Testis (tissue), 3 donors: ENCODE data around the gene TRAK1. TPM values are rescaled to one million over a fixed set of nuclear protein-coding genes. Genes with fewer than 3 reads are reported as not detected.

Source experiments
- DNase-seq: peaks from one replicate; pipeline ENCODE4 v3.0.0-alpha.2; 2019
- H3K27ac ChIP-seq, 2 donors: fragments of 200-600 bp; sonication (generic); one replicate each; pipeline ENCODE4 v1.5.1; 2019
- H3K27me3 ChIP-seq: fragments of 200-600 bp; sonication (generic); one replicate; pipeline ENCODE4 v1.5.1; 2019
- H3K36me3 ChIP-seq: fragments of 200-600 bp; sonication (generic); one replicate; pipeline ENCODE4 v1.5.1; 2017; ENCODE audit warnings: low read depth; ENCODE audit errors: missing control alignments
- H3K4me1 ChIP-seq: fragments of 200-600 bp; sonication (generic); one replicate; pipeline ENCODE4 v1.5.1; 2019
- H3K4me3 ChIP-seq, 2 donors: fragments of 200-600 bp; sonication (generic); one replicate each; pipeline ENCODE4 v1.5.1; 2017 to 2019
- H3K9me3 ChIP-seq: fragments of 200-600 bp; sonication (generic); one replicate; pipeline ENCODE4 v1.5.1; 2017
- POLR2A ChIP-seq: fragments of 450-650 bp; IDR thresholded peaks from one replicate; pipeline ENCODE4 v1.6.1; 2017; ENCODE audit warnings: antibody characterized with exemption, mild to moderate bottlenecking, moderate library complexity
- WGBS, 2 donors: methylation state at CpG; one replicate each; pipeline ENCODE4 v1.1.5; 2018; 5-methylcytosine and 5-hydroxymethylcytosine counted together
- intact Hi-C: fragments of 100-400 bp; cut with DNase I; formaldehyde crosslinking; loops from one replicate; pipeline ENCODE4 v1.15.1; 2023; ENCODE audit warnings: low total_unique reads
- polyA plus RNA-seq: library from polyadenylated mRNA; stranded (reverse); fragments of 350-450 nt; fragmentation: Illumina TruSeq; extraction: RNeasy Lipid Tissue Mini Kit (QIAGEN cat#74804); gene quantifications from one replicate; pipeline ENCODE4 v1.2.3, GENCODE V29; 2014; ENCODE audit warnings: low read depth, low replicate concordance; ENCODE audit not compliant: insufficient read depth
- total RNA-seq, 2 donors: library from RNA; depleted of rRNA; stranded (reverse); fragments of >200 nt; gene quantifications; one replicate each; pipeline ENCODE4 v1.2.3, GENCODE V29; 2016
- TF ChIP-seq, protein P1 (sequence below), 3 experiments: fragments of 450-650 bp in 2 of 3; fragments of 200-600 bp in 1 of 3; sonication (generic) in 1 of 3; IDR thresholded peaks; one replicate each; pipeline ENCODE4 v1.5.1; 2016 to 2019; ENCODE audit warnings: antibody characterized with exemption in 3 of 3, mild to moderate bottlenecking in 2 of 3, moderate library complexity in 1 of 3

The TRAK1 gene
- total and polyA plus RNA-seq, 3 donors from 2014 or later, result 32.0 to 95.9 (median 94.1) TPM

DNA sequence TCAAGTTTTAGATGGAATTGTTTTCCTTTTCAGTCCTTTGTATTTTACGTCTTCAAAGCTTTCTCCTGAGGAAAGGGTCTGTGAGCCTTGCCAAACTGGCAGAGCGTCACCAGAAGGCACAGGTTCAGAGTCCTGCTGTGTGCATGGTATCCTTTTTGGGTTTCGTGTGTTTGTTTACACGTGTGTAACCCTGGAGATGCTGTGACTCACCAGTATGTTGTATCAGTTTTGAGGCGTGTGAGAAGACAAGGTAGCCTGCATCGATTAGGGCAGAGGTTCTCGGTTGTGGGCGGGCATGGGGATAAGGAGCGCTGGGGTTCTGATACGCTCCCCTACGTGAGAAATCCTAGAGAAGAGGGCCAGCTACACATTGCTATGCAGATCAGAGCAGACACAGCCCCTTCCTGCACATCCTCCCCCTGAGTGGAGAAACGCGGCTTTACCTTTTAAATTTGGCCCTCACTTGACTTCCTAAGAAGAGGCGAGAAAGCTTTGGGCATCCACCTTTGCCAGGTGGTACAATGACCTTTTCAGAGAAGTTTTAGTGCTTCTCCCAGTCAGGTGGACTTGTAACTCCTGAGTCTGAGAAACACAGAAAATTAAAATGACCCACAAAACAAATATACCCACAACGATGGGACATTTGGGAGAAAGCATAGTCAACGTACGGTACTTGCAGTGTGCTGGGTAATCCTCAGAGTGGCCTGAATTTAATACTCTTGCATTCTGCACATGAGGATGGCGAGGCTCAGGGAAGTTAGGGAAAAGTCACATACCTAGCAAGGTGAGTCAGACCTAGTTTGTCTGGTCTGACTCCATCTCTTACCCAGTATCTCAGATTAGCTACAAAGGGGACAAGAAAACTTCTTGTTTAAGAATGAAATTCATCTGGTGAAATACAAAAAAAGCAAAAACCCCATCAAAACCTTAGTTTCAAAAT is 38.1 kb downstream of the TRAK1 start:
- H3K4me3 ChIP-seq, result no peak overlapping the region

DNA sequence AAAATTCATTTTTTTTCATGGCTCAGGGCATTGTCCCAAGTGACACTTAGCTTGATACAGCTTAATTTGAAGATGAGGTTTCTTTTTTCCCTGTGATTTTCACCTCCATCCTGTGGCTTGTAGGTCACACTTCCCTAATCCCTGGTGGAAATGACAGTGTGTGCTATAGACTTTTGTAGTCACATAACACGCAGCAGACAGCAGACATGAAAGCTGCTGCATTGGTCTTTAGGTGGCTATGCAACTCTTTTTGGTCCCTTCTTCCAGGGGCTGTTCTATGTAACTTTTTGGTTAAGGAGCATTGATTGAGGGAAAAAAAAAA is 38.8 kb downstream of the TRAK1 start:
- no peak overlapping the region for H3K4me3 ChIP-seq
- no peaks in the 10 kb centered on the region for H3K36me3 ChIP-seq
- H3K27ac ChIP-seq, result no peak overlapping the region
- DNase-seq, result no peak
- H3K9me3 ChIP-seq, result no peaks in the 10 kb centered on the region
- TF ChIP-seq, protein P1, sequence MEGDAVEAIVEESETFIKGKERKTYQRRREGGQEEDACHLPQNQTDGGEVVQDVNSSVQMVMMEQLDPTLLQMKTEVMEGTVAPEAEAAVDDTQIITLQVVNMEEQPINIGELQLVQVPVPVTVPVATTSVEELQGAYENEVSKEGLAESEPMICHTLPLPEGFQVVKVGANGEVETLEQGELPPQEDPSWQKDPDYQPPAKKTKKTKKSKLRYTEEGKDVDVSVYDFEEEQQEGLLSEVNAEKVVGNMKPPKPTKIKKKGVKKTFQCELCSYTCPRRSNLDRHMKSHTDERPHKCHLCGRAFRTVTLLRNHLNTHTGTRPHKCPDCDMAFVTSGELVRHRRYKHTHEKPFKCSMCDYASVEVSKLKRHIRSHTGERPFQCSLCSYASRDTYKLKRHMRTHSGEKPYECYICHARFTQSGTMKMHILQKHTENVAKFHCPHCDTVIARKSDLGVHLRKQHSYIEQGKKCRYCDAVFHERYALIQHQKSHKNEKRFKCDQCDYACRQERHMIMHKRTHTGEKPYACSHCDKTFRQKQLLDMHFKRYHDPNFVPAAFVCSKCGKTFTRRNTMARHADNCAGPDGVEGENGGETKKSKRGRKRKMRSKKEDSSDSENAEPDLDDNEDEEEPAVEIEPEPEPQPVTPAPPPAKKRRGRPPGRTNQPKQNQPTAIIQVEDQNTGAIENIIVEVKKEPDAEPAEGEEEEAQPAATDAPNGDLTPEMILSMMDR (IDR thresholded peaks at IDR 0.05), result no peak
- TF ChIP-seq POLR2A, result no peak
- H3K4me1 ChIP-seq, result no peaks in the 10 kb centered on the region
- intact Hi-C loops, result no loop called here
- WGBS, 2 donors, result 92 to 100% methylated on average over 1 of the region's 1 CpG
- no peaks in the 10 kb centered on the region for H3K27me3 ChIP-seq

More for the DNA sequence above, 38.1 kb downstream of the TRAK1 start:
- 85 to 90% methylated on average over 18 of the region's 18 CpGs for WGBS, 2 donors
- no peak overlapping the region for H3K27ac ChIP-seq
- intact Hi-C loops, result no loop called here
- H3K27me3 ChIP-seq, result no peaks in the 10 kb centered on the region
- no peak for DNase-seq
- TF ChIP-seq, protein P1 (IDR thresholded peaks at IDR 0.05), result no peak
- no peak for TF ChIP-seq POLR2A
- no peaks in the 10 kb centered on the region for H3K36me3 ChIP-seq
- H3K4me1 ChIP-seq, result no peaks in the 10 kb centered on the region
- no peaks in the 10 kb centered on the region for H3K9me3 ChIP-seq

DNA sequence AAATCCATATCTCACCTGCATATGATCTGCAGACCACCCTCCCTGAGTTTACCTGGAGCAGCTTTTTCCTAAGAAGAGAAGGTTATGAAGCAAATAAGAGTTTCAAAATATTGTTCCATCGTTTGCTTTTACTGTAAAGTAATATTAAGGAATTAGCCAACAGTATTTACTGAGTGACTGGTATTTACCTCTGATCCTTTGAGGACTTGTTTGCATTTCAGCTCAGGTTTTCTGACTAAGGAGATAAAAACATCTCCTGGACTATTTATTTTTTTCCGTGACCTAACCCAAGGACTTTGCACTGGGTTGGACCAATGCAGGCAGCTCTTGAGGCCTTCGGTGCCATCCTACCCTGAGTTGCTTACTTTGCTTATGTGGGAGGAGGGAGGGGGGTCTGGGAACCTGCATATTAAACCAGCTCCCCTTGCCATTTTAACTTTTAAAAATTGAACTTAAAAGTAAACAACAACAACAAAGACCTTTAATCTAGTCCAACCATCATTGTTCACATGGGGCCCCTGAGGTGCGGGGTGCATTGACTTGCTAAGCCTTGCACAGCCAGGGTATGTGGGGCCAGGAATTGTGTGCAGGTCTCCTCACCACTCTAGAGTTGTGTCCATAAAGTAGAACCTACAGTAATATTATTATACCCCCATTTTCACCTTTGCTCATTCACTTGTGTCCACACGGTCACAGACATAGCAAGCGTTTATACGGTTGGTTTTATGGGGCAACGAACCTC is 39.3 kb downstream of the TRAK1 start:
- DNase-seq, result no peak
- 86 to 90% methylated on average over 8 of the region's 8 CpGs for WGBS, 2 donors

DNA sequence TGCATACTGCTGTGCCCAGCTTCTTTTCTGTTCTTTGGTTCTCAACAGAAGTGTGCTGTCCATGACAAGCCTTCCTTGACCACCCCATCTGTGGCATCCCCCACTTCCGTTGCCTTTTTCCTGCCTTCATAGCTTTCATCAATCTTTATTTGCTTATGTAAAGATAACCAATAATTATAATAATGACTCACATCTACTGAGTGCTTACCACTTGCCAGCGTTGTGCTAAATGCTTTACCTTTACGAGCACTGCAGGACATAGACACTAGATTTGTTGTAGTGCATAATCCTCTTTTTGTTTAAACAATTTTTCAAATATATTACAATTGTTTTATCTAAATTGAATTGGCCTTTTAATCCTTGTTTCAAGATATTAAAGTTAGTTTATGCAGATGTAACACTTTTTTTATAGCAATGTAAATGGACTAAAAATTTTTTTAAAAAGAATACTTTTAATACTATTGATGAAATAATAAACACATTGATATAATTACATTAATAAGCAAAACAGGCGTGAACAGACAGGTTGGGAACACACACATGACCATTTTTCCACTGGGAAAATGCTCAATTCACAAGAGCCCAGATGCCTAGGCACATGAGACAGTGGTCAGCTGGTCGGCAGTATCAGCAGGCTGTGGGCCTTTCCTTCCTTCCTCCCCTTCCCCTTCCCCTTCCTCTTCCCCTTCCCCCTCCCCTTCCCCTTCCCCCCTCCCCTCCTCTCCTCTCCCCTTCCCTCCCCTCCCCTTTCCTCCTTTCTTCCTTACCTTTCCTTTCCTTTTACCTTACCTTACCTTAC is 42.5 kb downstream of the TRAK1 start:
- Histone ChIP-seq H3K4me3 (no peak overlapping the region), H3K4me1 (no peaks in the 10 kb centered on the region), H3K27me3 (no peaks in the 10 kb centered on the region), H3K9me3 (no peaks in the 10 kb centered on the region), H3K36me3 (no peaks in the 10 kb centered on the region), H3K27ac (no peak overlapping the region)
- no peak for DNase-seq
- intact Hi-C loops, result no loop called here
- TF ChIP-seq, protein P1 (IDR thresholded peaks at IDR 0.05), result no peak
- WGBS, 2 donors, result 73 to 79% methylated on average over 5 of the region's 5 CpGs

More for the DNA sequence above, 39.3 kb downstream of the TRAK1 start:
- H3K4me3 ChIP-seq, result no peak overlapping the region
- H3K27ac ChIP-seq, result no peak overlapping the region
- no peaks in the 10 kb centered on the region for H3K36me3 ChIP-seq
- no peaks in the 10 kb centered on the region for H3K9me3 ChIP-seq
- no peaks in the 10 kb centered on the region for H3K27me3 ChIP-seq
- TF ChIP-seq, protein P1 (IDR thresholded peaks at IDR 0.05), result no peak
- TF ChIP-seq POLR2A, result no peak
- no peaks in the 10 kb centered on the region for H3K4me1 ChIP-seq
- intact Hi-C loops, result no loop called here
